HG03045 (cell line): ENCODE data around the gene RPL14.

ENCODE experiments used
- ATAC-seq: cut with Tn5 transposase; IDR thresholded peaks from one replicate; pipeline ENCODE4 v1.9.1; 2021; ENCODE audit warnings: mild to moderate bottlenecking, moderate library complexity; ENCODE audit not compliant: unreplicated experiment

RPL14 gene

DNA sequence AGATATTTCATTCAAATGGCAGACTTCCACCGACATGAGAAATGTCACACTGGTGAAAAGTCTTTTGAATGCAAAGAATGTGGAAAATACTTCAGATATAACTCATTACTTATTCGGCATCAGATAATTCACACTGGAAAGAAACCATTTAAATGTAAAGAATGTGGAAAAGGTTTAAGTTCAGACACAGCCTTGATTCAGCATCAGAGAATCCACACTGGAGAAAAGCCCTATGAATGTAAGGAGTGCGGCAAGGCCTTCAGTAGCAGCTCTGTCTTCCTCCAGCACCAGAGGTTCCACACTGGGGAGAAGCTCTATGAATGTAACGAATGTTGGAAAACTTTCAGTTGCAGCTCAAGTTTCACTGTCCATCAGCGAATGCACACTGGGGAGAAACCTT lies 59.1 kb downstream of the RPL14 start:
- ATAC-seq: no peak

DNA sequence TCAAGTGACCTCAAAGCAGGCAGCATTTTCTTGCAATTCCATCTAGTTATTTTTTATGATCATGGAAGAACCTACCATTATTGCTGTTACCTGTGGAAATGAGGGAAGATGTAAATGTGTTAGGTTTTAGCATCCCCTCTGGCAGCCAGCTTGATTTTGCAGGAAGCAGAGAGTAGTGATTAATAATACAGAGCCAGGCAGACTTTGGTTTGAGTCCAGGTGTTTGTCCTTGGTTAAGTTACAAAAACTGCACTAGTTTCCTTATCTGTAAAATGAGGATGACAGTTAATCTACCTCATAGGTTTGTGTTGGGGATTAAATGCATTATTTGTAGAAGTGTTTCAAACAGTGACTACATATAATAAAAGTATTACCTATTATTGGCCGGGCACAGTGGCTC lies 60.9 kb downstream of the RPL14 start:
- no peak for ATAC-seq
